ENCODE results near the gene KCNQ5. TPM values are rescaled to one million over a fixed set of nuclear protein-coding genes. Genes with fewer than 3 reads are reported as not detected.
A peak's percentile ranks its signal among the peaks of the same experiment; 100 is the strongest.

KCNQ5 gene
- total RNA-seq, 6 donors from 2014 or later, result 0.30 to 3.1 (median 0.32) TPM

DNA sequence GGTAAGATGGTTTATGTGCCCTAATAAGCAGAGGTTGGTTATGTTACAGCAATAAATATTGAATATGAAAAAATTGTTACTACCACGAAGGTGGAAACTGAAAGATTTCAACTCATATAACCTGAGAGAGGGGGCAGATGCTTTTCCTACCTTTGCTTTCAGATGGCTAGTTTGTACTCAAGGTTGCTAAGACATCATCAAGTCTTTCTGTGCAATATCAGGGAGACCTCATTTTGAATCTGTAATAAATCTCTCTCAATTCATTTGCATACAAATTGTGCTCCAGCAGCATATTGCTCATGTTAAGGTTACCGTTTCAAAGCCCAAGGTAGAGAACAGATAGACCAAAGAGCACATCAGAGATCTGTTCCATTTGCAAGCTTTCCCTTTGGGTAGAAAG is 383.0 kb downstream of the KCNQ5 start:
- no peaks in the 10 kb centered on the region for H3K36me3 ChIP-seq
- no peak overlapping the region for H3K27ac ChIP-seq
- no peak for TF ChIP-seq POLR2AphosphoS5 (IDR thresholded peaks at IDR 0.05)
- TF ChIP-seq EP300 (IDR thresholded peaks at IDR 0.05), result no peak
- no peak for TF ChIP-seq POLR2A (IDR thresholded peaks at IDR 0.05)
- TF ChIP-seq, protein P1, sequence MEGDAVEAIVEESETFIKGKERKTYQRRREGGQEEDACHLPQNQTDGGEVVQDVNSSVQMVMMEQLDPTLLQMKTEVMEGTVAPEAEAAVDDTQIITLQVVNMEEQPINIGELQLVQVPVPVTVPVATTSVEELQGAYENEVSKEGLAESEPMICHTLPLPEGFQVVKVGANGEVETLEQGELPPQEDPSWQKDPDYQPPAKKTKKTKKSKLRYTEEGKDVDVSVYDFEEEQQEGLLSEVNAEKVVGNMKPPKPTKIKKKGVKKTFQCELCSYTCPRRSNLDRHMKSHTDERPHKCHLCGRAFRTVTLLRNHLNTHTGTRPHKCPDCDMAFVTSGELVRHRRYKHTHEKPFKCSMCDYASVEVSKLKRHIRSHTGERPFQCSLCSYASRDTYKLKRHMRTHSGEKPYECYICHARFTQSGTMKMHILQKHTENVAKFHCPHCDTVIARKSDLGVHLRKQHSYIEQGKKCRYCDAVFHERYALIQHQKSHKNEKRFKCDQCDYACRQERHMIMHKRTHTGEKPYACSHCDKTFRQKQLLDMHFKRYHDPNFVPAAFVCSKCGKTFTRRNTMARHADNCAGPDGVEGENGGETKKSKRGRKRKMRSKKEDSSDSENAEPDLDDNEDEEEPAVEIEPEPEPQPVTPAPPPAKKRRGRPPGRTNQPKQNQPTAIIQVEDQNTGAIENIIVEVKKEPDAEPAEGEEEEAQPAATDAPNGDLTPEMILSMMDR (IDR thresholded peaks at IDR 0.05), result no peak
- no peaks in the 10 kb centered on the region for H3K9me3 ChIP-seq
- H3K4me1 ChIP-seq, result no peaks in the 10 kb centered on the region
- no peaks in the 10 kb centered on the region for H3K27me3 ChIP-seq
- no peak for DNase-seq
- H3K4me3 ChIP-seq, result no peak overlapping the region
- ATAC-seq (ENCODE audit: low FRiP score in 2 of 2), result no peak
- 80 to 87% methylated on average over 2 of the region's 2 CpGs for WGBS, 2 donors

DNA sequence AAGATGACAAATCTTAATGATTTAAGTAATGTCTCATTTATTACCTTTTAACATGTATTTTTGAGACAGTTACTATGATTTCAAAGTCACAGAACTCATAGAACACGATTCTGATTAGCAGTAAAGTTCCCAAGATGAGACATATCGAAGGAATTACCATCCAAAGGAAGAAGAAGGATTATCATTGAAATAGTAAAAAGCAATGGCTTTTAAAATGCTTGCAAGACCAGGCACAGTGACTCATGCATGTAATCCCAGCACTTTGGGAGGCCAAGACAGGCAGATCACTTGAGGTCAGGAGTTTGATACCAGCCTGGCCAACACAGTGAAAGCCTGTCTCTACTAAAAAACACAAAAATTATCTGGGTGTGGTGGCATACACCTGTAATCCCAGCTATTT is 384.3 kb downstream of the KCNQ5 start:
- 74% methylated on average over 2 of the region's 2 CpGs for WGBS, 2 donors
- no peak for DNase-seq
- Histone ChIP-seq H3K36me3 (no peaks in the 10 kb centered on the region), H3K4me1 (no peaks in the 10 kb centered on the region), H3K27ac (no peak overlapping the region), H3K9me3 (no peaks in the 10 kb centered on the region), H3K4me3 (no peak overlapping the region), H3K27me3 (no peaks in the 10 kb centered on the region)
- no peak for ATAC-seq (ENCODE audit: low FRiP score in 2 of 2)
- TF ChIP-seq, protein P1 (IDR thresholded peaks at IDR 0.05), result no peak
- TF ChIP-seq EP300 (IDR thresholded peaks at IDR 0.05), result no peak
- no peak for TF ChIP-seq POLR2A (IDR thresholded peaks at IDR 0.05)
- no peak for TF ChIP-seq POLR2AphosphoS5 (IDR thresholded peaks at IDR 0.05)

DNA sequence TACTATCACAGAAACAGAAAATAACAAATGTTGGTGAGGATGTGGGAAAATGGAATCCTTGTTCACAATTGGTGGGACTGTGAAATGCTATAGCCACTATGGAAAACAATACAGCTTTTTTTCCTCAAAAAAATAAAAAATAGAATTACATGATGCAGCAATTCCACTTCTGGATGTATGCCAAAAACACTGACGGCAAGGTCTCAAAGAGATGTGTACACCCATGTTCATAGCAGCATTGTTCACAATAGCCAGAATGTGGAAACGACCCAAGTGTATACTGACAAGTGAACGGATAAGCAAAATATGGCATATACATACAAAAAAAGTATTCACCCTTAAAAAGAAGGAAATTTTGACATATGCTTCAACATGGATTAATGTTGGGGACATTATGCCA is 390.1 kb downstream of the KCNQ5 start:
- DNase-seq (no peak), ATAC-seq (ENCODE audit: low FRiP score in 2 of 2) (no peak)
- Histone ChIP-seq H3K27me3 (no peaks in the 10 kb centered on the region), H3K36me3 (no peaks in the 10 kb centered on the region), H3K9me3 (no peaks in the 10 kb centered on the region), H3K4me1 (no peaks in the 10 kb centered on the region), H3K4me3 (no peak overlapping the region), H3K27ac (no peak overlapping the region)
- TF ChIP-seq POLR2AphosphoS5 (IDR thresholded peaks at IDR 0.05) (no peak), POLR2A (IDR thresholded peaks at IDR 0.05) (no peak), EP300 (IDR thresholded peaks at IDR 0.05) (no peak)
- TF ChIP-seq, protein P1 (IDR thresholded peaks at IDR 0.05), result no peak
- 60% methylated on average over 3 of the region's 3 CpGs for WGBS, 2 donors

DNA sequence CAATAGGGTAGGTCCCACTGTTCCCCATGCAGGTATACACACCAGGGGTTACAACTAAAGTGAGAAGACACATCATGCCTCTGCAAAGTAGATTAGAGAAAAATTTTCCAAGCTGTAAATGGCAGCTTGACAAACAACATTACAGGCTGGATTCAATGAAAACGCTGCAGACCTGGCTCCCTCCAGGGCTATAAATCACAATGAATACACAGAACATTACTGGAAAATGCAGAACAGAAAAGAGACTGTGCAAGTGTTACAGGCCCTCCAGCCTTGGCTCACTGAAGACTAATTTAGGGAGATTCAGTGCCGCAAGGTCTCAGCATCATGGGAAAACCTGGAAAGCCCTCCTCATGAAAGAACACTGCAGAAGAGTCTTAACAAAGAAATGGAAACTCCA is 395.6 kb downstream of the KCNQ5 start:
- Histone ChIP-seq H3K9me3 (no peaks in the 10 kb centered on the region), H3K27ac (no peak overlapping the region), H3K36me3 (no peaks in the 10 kb centered on the region), H3K4me3 (no peak overlapping the region), H3K4me1 (no peaks in the 10 kb centered on the region), H3K27me3 (no peaks in the 10 kb centered on the region)
- 72 to 74% methylated on average over 2 of the region's 2 CpGs for WGBS, 2 donors
- TF ChIP-seq POLR2AphosphoS5 (IDR thresholded peaks at IDR 0.05) (no peak), POLR2A (IDR thresholded peaks at IDR 0.05) (no peak), EP300 (IDR thresholded peaks at IDR 0.05) (no peak)
- TF ChIP-seq, protein P1 (IDR thresholded peaks at IDR 0.05), result no peak
- peak in 1 of 2 donors; percentile 40 for ATAC-seq (ENCODE audit: low FRiP score in 2 of 2)
- DNase-seq, result no peak

DNA sequence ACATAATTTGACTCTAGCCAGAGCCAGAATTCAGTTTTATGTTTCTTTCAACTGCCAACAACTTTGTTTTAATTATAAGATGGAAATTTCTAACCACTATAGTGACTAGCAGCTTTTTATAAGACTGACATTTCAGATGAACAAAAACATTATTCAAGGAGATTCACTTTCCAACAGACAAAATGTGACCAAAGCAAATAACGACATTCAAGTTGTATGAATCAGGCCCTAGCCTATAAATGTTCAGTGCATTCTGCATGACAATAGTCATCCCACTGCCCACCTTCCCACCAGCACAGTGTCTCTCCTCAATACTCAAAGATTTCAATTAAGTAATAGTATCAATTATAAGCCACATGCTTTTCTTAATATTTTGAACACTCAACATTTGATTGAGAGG is 402.7 kb downstream of the KCNQ5 start:
- DNase-seq, result no peak
- Histone ChIP-seq H3K27me3 (no peaks in the 10 kb centered on the region), H3K4me3 (no peak overlapping the region), H3K4me1 (no peaks in the 10 kb centered on the region), H3K36me3 (no peaks in the 10 kb centered on the region), H3K27ac (no peak overlapping the region), H3K9me3 (no peaks in the 10 kb centered on the region)
- WGBS, 2 donors, result 93 to 96% methylated on average over 1 of the region's 1 CpG
- ATAC-seq (ENCODE audit: low FRiP score in 2 of 2), result no peak
- TF ChIP-seq POLR2AphosphoS5 (IDR thresholded peaks at IDR 0.05), result no peak
- TF ChIP-seq EP300 (IDR thresholded peaks at IDR 0.05), result no peak
